Central memory CD4-positive, alpha-beta T cell (primary cell): Measurements from ENCODE around the gene MTMR1.

ENCODE experiments used
- DNase-seq: peaks from one replicate; pipeline ENCODE4 v3.0.0; 2022
- total RNA-seq, 3 experiments: gene quantifications; one replicate each; lab custom pipeline; 2026; lab: John Stamatoyannopoulos, UW

The MTMR1 gene
- total RNA-seq: 73.7 to 90.5 (median 77.5) reads per million in 3 experiments

- peak; percentile 54 for DNase-seq
Observed at GRCh38 chrX:150692831-150693724, at the start of gene MTMR1. Gene MTMR1 (plus strand): TSS chrX:150693396. CDS start chrX:150693531, 135 bp downstream.

- no peak for DNase-seq
Observed at GRCh38 chrX:150643958-150644357, 49.2 kb upstream of the MTMR1 start.

- DNase-seq: no peak
Observed at GRCh38 chrX:150644422-150644821, 48.8 kb upstream of the MTMR1 start.

- DNase-seq: no peak
Observed at GRCh38 chrX:150647331-150647730, 45.9 kb upstream of the MTMR1 start.

- DNase-seq: no peak
Observed at GRCh38 chrX:150648296-150648940, 44.8 kb upstream of the MTMR1 start.

GRCh38 chrX:150649096-150649870 lies 43.9 kb upstream of the MTMR1 start:
- no peak for DNase-seq

- no peak for DNase-seq
Observed at GRCh38 chrX:150651906-150652305, 41.3 kb upstream of the MTMR1 start.

- DNase-seq: no peak
Observed at GRCh38 chrX:150655788-150656187, 37.4 kb upstream of the MTMR1 start.

- no peak for DNase-seq
Observed at GRCh38 chrX:150663073-150663472, 30.1 kb upstream of the MTMR1 start.

- DNase-seq: no peak
Observed at GRCh38 chrX:150664290-150664689, 28.9 kb upstream of the MTMR1 start.

- no peak for DNase-seq
Observed at GRCh38 chrX:150676221-150676620, 17.0 kb upstream of the MTMR1 start.

GRCh38 chrX:150680974-150681373 lies 12.2 kb upstream of the MTMR1 start:
- DNase-seq: no peak

GRCh38 chrX:150683112-150683511 lies 10.1 kb upstream of the MTMR1 start:
- peak; percentile 5 for DNase-seq

GRCh38 chrX:150683536-150684146 lies 9.6 kb upstream of the MTMR1 start:
- peak; percentile 54 for DNase-seq

GRCh38 chrX:150688911-150689451 lies 4.2 kb upstream of the MTMR1 start:
- DNase-seq: no peak

- no peak for DNase-seq
Observed at GRCh38 chrX:150690126-150690525, 3.1 kb upstream of the MTMR1 start.

- peak; percentile 9 for DNase-seq
Observed at GRCh38 chrX:150692296-150692695, 900 bp upstream of the MTMR1 start.

- peak; percentile 57 for DNase-seq
Observed at GRCh38 chrX:150693725-150694574, 754 bp downstream of the MTMR1 start.

- peak; percentile 5 for DNase-seq
Observed at GRCh38 chrX:150694738-150695410, 1.7 kb downstream of the MTMR1 start.

- no peak for DNase-seq
Observed at GRCh38 chrX:150696331-150696730, 3.1 kb downstream of the MTMR1 start.

GRCh38 chrX:150696866-150697265 lies 3.7 kb downstream of the MTMR1 start:
- DNase-seq: no peak
